Peyer's patch (tissue), 4 donors: ENCODE measurements around the gene ANXA3.

ENCODE experiments used
- POLR2A ChIP-seq, 2 donors: fragments of 450-650 bp; IDR thresholded peaks; one replicate each; pipeline ENCODE4 v1.5.1; 2017; ENCODE audit warnings: antibody characterized with exemption in 2 of 2, mild to moderate bottlenecking in 2 of 2, moderate library complexity in 2 of 2
- TF ChIP-seq, protein P1 (sequence below), 6 experiments: fragments of 450-650 bp in 4 of 6; fragments of 200-600 bp in 2 of 6; sonication (generic) in 1 of 6; IDR thresholded peaks; one replicate each; pipeline ENCODE4 v1.5.1; 2017 to 2019; ENCODE audit warnings: antibody characterized with exemption in 6 of 6, mild to moderate bottlenecking in 3 of 6, moderate library complexity in 1 of 6

DNA sequence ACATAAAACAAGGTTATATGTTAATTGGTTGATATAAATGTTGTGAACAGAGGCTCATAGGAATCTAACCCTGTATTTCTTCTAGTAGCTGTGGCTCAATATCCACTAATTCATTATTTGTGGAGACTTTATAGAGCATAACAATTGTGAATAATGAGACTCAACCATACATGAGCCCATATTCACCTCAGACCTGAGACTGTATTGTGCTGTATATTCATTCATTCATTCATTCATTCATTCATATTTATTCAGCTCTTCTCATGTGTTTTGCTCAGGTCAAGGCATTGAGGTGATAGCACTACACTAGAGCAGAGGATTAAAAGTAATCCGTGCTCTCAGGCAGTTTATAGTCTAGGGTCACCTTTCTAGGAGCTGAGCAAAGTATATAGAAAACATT, 24.5 kb upstream of the ANXA3 start:
- no peak for TF ChIP-seq POLR2A (IDR thresholded peaks at IDR 0.05)
- TF ChIP-seq, protein P1, sequence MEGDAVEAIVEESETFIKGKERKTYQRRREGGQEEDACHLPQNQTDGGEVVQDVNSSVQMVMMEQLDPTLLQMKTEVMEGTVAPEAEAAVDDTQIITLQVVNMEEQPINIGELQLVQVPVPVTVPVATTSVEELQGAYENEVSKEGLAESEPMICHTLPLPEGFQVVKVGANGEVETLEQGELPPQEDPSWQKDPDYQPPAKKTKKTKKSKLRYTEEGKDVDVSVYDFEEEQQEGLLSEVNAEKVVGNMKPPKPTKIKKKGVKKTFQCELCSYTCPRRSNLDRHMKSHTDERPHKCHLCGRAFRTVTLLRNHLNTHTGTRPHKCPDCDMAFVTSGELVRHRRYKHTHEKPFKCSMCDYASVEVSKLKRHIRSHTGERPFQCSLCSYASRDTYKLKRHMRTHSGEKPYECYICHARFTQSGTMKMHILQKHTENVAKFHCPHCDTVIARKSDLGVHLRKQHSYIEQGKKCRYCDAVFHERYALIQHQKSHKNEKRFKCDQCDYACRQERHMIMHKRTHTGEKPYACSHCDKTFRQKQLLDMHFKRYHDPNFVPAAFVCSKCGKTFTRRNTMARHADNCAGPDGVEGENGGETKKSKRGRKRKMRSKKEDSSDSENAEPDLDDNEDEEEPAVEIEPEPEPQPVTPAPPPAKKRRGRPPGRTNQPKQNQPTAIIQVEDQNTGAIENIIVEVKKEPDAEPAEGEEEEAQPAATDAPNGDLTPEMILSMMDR (IDR thresholded peaks at IDR 0.05) = no peak
